ENCODE results near the gene CLASP1. TPM values are rescaled to one million over a fixed set of nuclear protein-coding genes. Genes with fewer than 3 reads are reported as not detected.
A peak's percentile ranks its signal among the peaks of the same experiment; 100 is the strongest.

CLASP1 gene
- total RNA-seq, 4 donors from 2014 or later: 28.9 to 58.0 (median 41.9) TPM

- Histone ChIP-seq H3K27me3 (no peaks in the 10 kb centered on the region), H3K36me3 (no peaks in the 10 kb centered on the region), H3K4me1 (peaks cover 7 to 22% (median 14%) of the 10 kb centered on the region in 3 donors), H3K9me3 (no peaks in the 10 kb centered on the region), H3K4me3 (no peak overlapping the region), H3K27ac (peak overlapping the region; percentile 25 to 67 (median 48))
- no peak for TF ChIP-seq CTCF (IDR thresholded peaks at IDR 0.05)
- no peak for TF ChIP-seq POLR2A (IDR thresholded peaks at IDR 0.05)
- intact Hi-C loops (cut with DNase I): no loop called here
- 83% methylated on average over 4 of the region's 4 CpGs for WGBS, 2 donors
- DNase-seq: no peak
Observed at GRCh38 chr2:121626777-121627524, 22.3 kb downstream of the CLASP1 start.

- Histone ChIP-seq H3K36me3 (peaks cover 0 to 1% (median 0%) of the 10 kb centered on the region in 3 donors), H3K9me3 (no peaks in the 10 kb centered on the region), H3K4me1 (peaks cover 7 to 21% (median 14%) of the 10 kb centered on the region in 3 donors), H3K4me3 (no peak overlapping the region), H3K27me3 (no peaks in the 10 kb centered on the region), H3K27ac (peak overlapping the region in 1 of 4 donors; percentile 67)
- no peak for DNase-seq
- 97 to 100% methylated on average over 3 of the region's 3 CpGs for WGBS, 2 donors
- intact Hi-C loops (cut with DNase I): no loop called here
- TF ChIP-seq CTCF (IDR thresholded peaks at IDR 0.05) (no peak), POLR2A (IDR thresholded peaks at IDR 0.05) (no peak)
Observed at GRCh38 chr2:121625953-121626352, 23.3 kb downstream of the CLASP1 start.

- peaks cover 0 to 7% (median 0%) of the 10 kb centered on the region in 3 donors for H3K4me1 ChIP-seq
- peaks cover 0 to 26% (median 0%) of the 10 kb centered on the region in 3 donors for H3K36me3 ChIP-seq
- H3K27me3 ChIP-seq: no peaks in the 10 kb centered on the region
- H3K27ac ChIP-seq: no peak overlapping the region
- no peak for TF ChIP-seq CTCF (IDR thresholded peaks at IDR 0.05)
- TF ChIP-seq POLR2A (IDR thresholded peaks at IDR 0.05): no peak
- no peak for DNase-seq
- H3K9me3 ChIP-seq: no peaks in the 10 kb centered on the region
- WGBS, 2 donors: 62 to 75% methylated on average over 4 of the region's 4 CpGs
- H3K4me3 ChIP-seq: no peak overlapping the region
- intact Hi-C loops (cut with DNase I): no loop called here
Observed at GRCh38 chr2:121617042-121617599, 32.1 kb downstream of the CLASP1 start.

GRCh38 chr2:121613774-121614173, 35.5 kb downstream of the CLASP1 start:
- H3K9me3 ChIP-seq: peaks cover 0 to 10% (median 4%) of the 10 kb centered on the region in 3 donors
- peaks cover 0 to 14% (median 0%) of the 10 kb centered on the region in 3 donors for H3K4me1 ChIP-seq
- intact Hi-C loops (cut with DNase I): no loop called here
- no peak for DNase-seq
- H3K36me3 ChIP-seq: peaks cover 0 to 16% (median 0%) of the 10 kb centered on the region in 3 donors
- no peak overlapping the region for H3K27ac ChIP-seq
- WGBS, 2 donors: 83 to 92% methylated on average over 1 of the region's 1 CpG
- no peaks in the 10 kb centered on the region for H3K27me3 ChIP-seq
- no peak overlapping the region for H3K4me3 ChIP-seq
- no peak for TF ChIP-seq CTCF (IDR thresholded peaks at IDR 0.05)
- no peak for TF ChIP-seq POLR2A (IDR thresholded peaks at IDR 0.05)

GRCh38 chr2:121613152-121613551, 36.1 kb downstream of the CLASP1 start:
- peaks cover 0 to 16% (median 0%) of the 10 kb centered on the region in 3 donors for H3K36me3 ChIP-seq
- TF ChIP-seq POLR2A (IDR thresholded peaks at IDR 0.05) (no peak), CTCF (IDR thresholded peaks at IDR 0.05) (no peak)
- peaks cover 0 to 10% (median 4%) of the 10 kb centered on the region in 3 donors for H3K9me3 ChIP-seq
- DNase-seq: no peak
- no peak overlapping the region for H3K4me3 ChIP-seq
- intact Hi-C loops (cut with DNase I): no loop called here
- no peak overlapping the region for H3K27ac ChIP-seq
- H3K27me3 ChIP-seq: no peaks in the 10 kb centered on the region
- peaks cover 0 to 21% (median 0%) of the 10 kb centered on the region in 3 donors for H3K4me1 ChIP-seq
